ENCODE measurements around the gene PPM1H. TPM values are rescaled to one million over a fixed set of nuclear protein-coding genes. Genes with fewer than 3 reads are reported as not detected.

Gene PPM1H
- total and polyA plus RNA-seq, 2 donors (not counting 1 experiment from before 2014, with no cell fraction given): 0.01 TPM; not detected in 1

- no peak for ATAC-seq (ENCODE audit: low read depth)
- H3K9me3 Mint-ChIP-seq (ENCODE audit: insufficient read depth): no peaks in the 10 kb centered on the region
- peak overlapping the region; percentile 94 for H3K4me3 Mint-ChIP-seq
- H3K27ac ChIP-seq (ENCODE audit: low read length in 2 of 2): peak overlapping the region; percentile 99 to 100
- no peaks in the 10 kb centered on the region for H4K20me1 ChIP-seq (ENCODE audit: control insufficient read depth, insufficient read depth, low read length, poor library complexity, severe bottlenecking)
- ChIA-PET POLR2A (no interaction called here), CTCF (interaction anchor here (1.6 to 2.7 kb wide), 4 partner anchors 15 to 193 kb away, joined by 3 to 22 read pairs (median 10); no protein-coding TSS in a partner anchor)
- H3K27me3 ChIP-seq (replicated peaks in 1 of 4; ENCODE audit: control extremely low read depth in 1 of 4, control insufficient read depth in 3 of 4, insufficient read depth in 4 of 4, low read length in 3 of 4): no peaks in the 10 kb centered on the region
- H3K4me2 ChIP-seq (replicated peaks; ENCODE audit: low read depth, low read length, poor library complexity, severe bottlenecking): peak overlapping the region; percentile 75
- H3K27me3 Mint-ChIP-seq: no peaks in the 10 kb centered on the region
- no peaks in the 10 kb centered on the region for H3K9me3 ChIP-seq (ENCODE audit: control extremely low read depth in 1 of 3, control insufficient read depth in 2 of 3, insufficient read depth in 1 of 3, low read length in 2 of 3)
- TF ChIP-seq CTCF (IDR thresholded peaks at IDR 0.05) (no peak), EZH2 (IDR thresholded peaks at IDR 0.05; ENCODE audit: borderline replicate concordance, insufficient read depth, low read depth, low read length, poor library complexity, severe bottlenecking) (no peak)
- H3K27ac Mint-ChIP-seq: peak overlapping the region; percentile 100
- peaks cover 17 to 22% of the 10 kb centered on the region in 2 donors for H3K4me1 ChIP-seq (ENCODE audit: control insufficient read depth in 2 of 2, insufficient read depth in 2 of 2, low read length in 2 of 2)
- H3K36me3 ChIP-seq (replicated peaks in 1 of 2; ENCODE audit: control extremely low read depth in 1 of 2, control insufficient read depth in 1 of 2, extremely low read depth in 1 of 2, insufficient read depth in 2 of 2, low read length in 1 of 2): no peaks in the 10 kb centered on the region
- H3K9ac ChIP-seq (ENCODE audit: low read length): peak overlapping the region; percentile 99
- H2AFZ ChIP-seq (ENCODE audit: insufficient read depth, low read depth, low read length, poor library complexity, severe bottlenecking): peak overlapping the region; percentile 85
- DNase-seq: no peak
- intact Hi-C loops (cut with micrococcal nuclease): loop anchor here (5.0 to 10.0 kb wide), 3 partner anchors 1173 to 1848 kb away; partner anchors contain the start of genes RXYLT1, TBK1 and XPOT
- H3K4me3 ChIP-seq (ENCODE audit: control extremely low read depth in 1 of 5, extremely low read depth in 1 of 5, insufficient read depth in 1 of 5, low read depth in 2 of 5, low read length in 4 of 5): peak overlapping the region; percentile 81 to 89 (median 82)
- WGBS (ENCODE audit: insufficient coverage): no CpG with 5 or more reads among the region's 1 CpG
- peaks cover 56% of the 10 kb centered on the region for H3K79me2 ChIP-seq (ENCODE audit: control insufficient read depth, insufficient read depth, low read length)
- H3K4me1 Mint-ChIP-seq: peaks cover 40% of the 10 kb centered on the region
Observed at GRCh38 chr12:62604373-62604772, 330.6 kb downstream of the PPM1H start.

- H3K27me3 Mint-ChIP-seq: no peaks in the 10 kb centered on the region
- peak overlapping the region; percentile 99 for H3K9ac ChIP-seq (ENCODE audit: low read length)
- no peaks in the 10 kb centered on the region for H3K27me3 ChIP-seq (replicated peaks in 1 of 4; ENCODE audit: control extremely low read depth in 1 of 4, control insufficient read depth in 3 of 4, insufficient read depth in 4 of 4, low read length in 3 of 4)
- no peaks in the 10 kb centered on the region for H3K9me3 Mint-ChIP-seq (ENCODE audit: insufficient read depth)
- H3K4me1 Mint-ChIP-seq: peaks cover 40% of the 10 kb centered on the region
- POLR2A ChIA-PET: interaction anchor here (1.3 to 2.5 kb wide), 4 partner anchors 11 to 344 kb away, joined by 3 to 14 read pairs (median 7); partner anchors contain the start of genes MON2 and USP15
- DNase-seq: no peak
- no peaks in the 10 kb centered on the region for H3K36me3 ChIP-seq (replicated peaks in 1 of 2; ENCODE audit: control extremely low read depth in 1 of 2, control insufficient read depth in 1 of 2, extremely low read depth in 1 of 2, insufficient read depth in 2 of 2, low read length in 1 of 2)
- peak overlapping the region; percentile 81 to 89 (median 82) for H3K4me3 ChIP-seq (ENCODE audit: control extremely low read depth in 1 of 5, extremely low read depth in 1 of 5, insufficient read depth in 1 of 5, low read depth in 2 of 5, low read length in 4 of 5)
- no peaks in the 10 kb centered on the region for H4K20me1 ChIP-seq (ENCODE audit: control insufficient read depth, insufficient read depth, low read length, poor library complexity, severe bottlenecking)
- peaks cover 17 to 22% of the 10 kb centered on the region in 2 donors for H3K4me1 ChIP-seq (ENCODE audit: control insufficient read depth in 2 of 2, insufficient read depth in 2 of 2, low read length in 2 of 2)
- peak overlapping the region; percentile 99 to 100 for H3K27ac ChIP-seq (ENCODE audit: low read length in 2 of 2)
- H3K79me2 ChIP-seq (ENCODE audit: control insufficient read depth, insufficient read depth, low read length): peaks cover 50% of the 10 kb centered on the region
- CTCF ChIA-PET: interaction anchor here (0.8 to 2.7 kb wide), 8 partner anchors 14 to 346 kb away, joined by 3 to 22 read pairs (median 4); no protein-coding TSS in a partner anchor
- 0% methylated on average over 11 of the region's 14 CpGs for WGBS (ENCODE audit: insufficient coverage)
- peak overlapping the region; percentile 85 for H2AFZ ChIP-seq (ENCODE audit: insufficient read depth, low read depth, low read length, poor library complexity, severe bottlenecking)
- H3K4me3 Mint-ChIP-seq: peak overlapping the region; percentile 94
- TF ChIP-seq CTCF (IDR thresholded peaks at IDR 0.05) (no peak), EZH2 (IDR thresholded peaks at IDR 0.05; ENCODE audit: borderline replicate concordance, insufficient read depth, low read depth, low read length, poor library complexity, severe bottlenecking) (no peak)
- no peak for ATAC-seq (ENCODE audit: low read depth)
- peak overlapping the region; percentile 100 for H3K27ac Mint-ChIP-seq
- H3K4me2 ChIP-seq (replicated peaks; ENCODE audit: low read depth, low read length, poor library complexity, severe bottlenecking): peak overlapping the region; percentile 75
- intact Hi-C loops (cut with micrococcal nuclease): loop anchor here (2.0 to 10.0 kb wide), 6 partner anchors 23 to 1849 kb away; partner anchors contain the start of genes KICS2, RXYLT1, TBK1 and XPOT
- no peaks in the 10 kb centered on the region for H3K9me3 ChIP-seq (ENCODE audit: control extremely low read depth in 1 of 3, control insufficient read depth in 2 of 3, insufficient read depth in 1 of 3, low read length in 2 of 3)
Observed at GRCh38 chr12:62603811-62604098, 331.2 kb downstream of the PPM1H start.

All from B cell (primary cell).